HepG2 (cell line): ENCODE measurements around the gene ZNF248. TPM values are rescaled to one million over a fixed set of nuclear protein-coding genes. Genes with fewer than 3 reads are reported as not detected.

Source experiments
- BATF2 ChIP-seq: sonication (generic); formaldehyde crosslinking; IDR thresholded peaks from 2 replicates; pipeline ENCODE4 v1.8.0; 2022; ENCODE audit warnings: mild to moderate bottlenecking, missing genetic modification reagents, moderate library complexity
- DDIT3 ChIP-seq: sonication (generic); formaldehyde crosslinking; IDR thresholded peaks from 2 replicates; pipeline ENCODE4 v1.4.0; 2020; ENCODE audit warnings: mild to moderate bottlenecking, missing genetic modification reagents
- DPF2 ChIP-seq: sonication (generic); formaldehyde crosslinking; IDR thresholded peaks from 2 replicates; pipeline ENCODE4 v1.4.0; 2020; ENCODE audit warnings: mild to moderate bottlenecking, low read depth, missing genetic modification reagents, borderline replicate concordance
- GTF2F1 ChIP-seq: fragments of 150-350 bp; IDR thresholded peaks from 2 replicates; pipeline ENCODE4 v1.6.1; 2014; ENCODE audit warnings: low read length
- HINFP ChIP-seq: sonication (generic); formaldehyde crosslinking; IDR thresholded peaks from 2 replicates; pipeline ENCODE4 v1.4.0; 2020; ENCODE audit warnings: low read depth, mild to moderate bottlenecking, missing genetic modification reagents
- IRX3 ChIP-seq: sonication (generic); formaldehyde crosslinking; IDR thresholded peaks from 2 replicates; pipeline ENCODE4 v1.8.1; 2023; ENCODE audit warnings: mild to moderate bottlenecking, low read depth, missing genetic modification reagents, borderline replicate concordance
- JUND ChIP-seq: sonication (generic); formaldehyde crosslinking; IDR thresholded peaks from 2 replicates; pipeline ENCODE4 v1.8.0; 2022; ENCODE audit warnings: mild to moderate bottlenecking, missing genetic modification reagents
- KDM3A ChIP-seq: IDR thresholded peaks from 2 replicates; pipeline ENCODE4 v1.6.1; 2018; ENCODE audit warnings: low read depth, missing compliant biosample characterization
- NFE2 ChIP-seq: sonication (generic); formaldehyde crosslinking; IDR thresholded peaks from 2 replicates; pipeline ENCODE4 v1.4.0; 2020; ENCODE audit warnings: missing genetic modification reagents
- NRL ChIP-seq: sonication (generic); formaldehyde crosslinking; IDR thresholded peaks from 2 replicates; pipeline ENCODE4 v1.5.0; 2020; ENCODE audit warnings: missing genetic modification reagents, mild to moderate bottlenecking, moderate library complexity, borderline replicate concordance
- PCBP1 ChIP-seq: fragments of 200-400 bp; formaldehyde crosslinking; IDR thresholded peaks from 2 replicates; pipeline ENCODE4 v1.6.1; 2017; ENCODE audit warnings: mild to moderate bottlenecking, low read depth, low read length, borderline replicate concordance
- PLRG1 ChIP-seq: fragments of 450-650 bp; conservative IDR thresholded peaks from 2 replicates; pipeline ENCODE4 v1.6.1; 2016
- PPARG ChIP-seq: conservative IDR thresholded peaks from 2 replicates; pipeline ENCODE4 v1.6.1; 2016; ENCODE audit warnings: missing biosample characterization, missing genetic modification reagents
- PRMT3 ChIP-seq: sonication (generic); formaldehyde crosslinking; IDR thresholded peaks from 2 replicates; pipeline ENCODE4 v1.8.1; 2022; ENCODE audit warnings: low read depth, mild to moderate bottlenecking, moderate library complexity, missing genetic modification reagents, borderline replicate concordance
- PTBP1 ChIP-seq: fragments of 200-400 bp; formaldehyde crosslinking; IDR thresholded peaks from 2 replicates; pipeline ENCODE4 v1.6.1; 2018; ENCODE audit warnings: low read length, low read depth; ENCODE audit not compliant: poor library complexity, severe bottlenecking
- REL ChIP-seq: sonication (generic); formaldehyde crosslinking; conservative IDR thresholded peaks from 2 replicates; pipeline ENCODE4 v1.8.0; 2022; ENCODE audit warnings: mild to moderate bottlenecking, missing genetic modification reagents, moderate library complexity
- SNAI1 ChIP-seq: sonication (generic); formaldehyde crosslinking; IDR thresholded peaks from 2 replicates; pipeline ENCODE4 v1.5.0; 2020; ENCODE audit warnings: mild to moderate bottlenecking, missing genetic modification reagents, borderline replicate concordance
- UBTF ChIP-seq: sonication (generic); formaldehyde crosslinking; IDR thresholded peaks from 2 replicates; pipeline ENCODE4 v1.4.0; 2020; ENCODE audit warnings: mild to moderate bottlenecking, missing genetic modification reagents
- ZNF775 ChIP-seq: sonication (generic); formaldehyde crosslinking; IDR thresholded peaks from 2 replicates; pipeline ENCODE4 v1.4.0; 2020; ENCODE audit warnings: missing genetic modification reagents, mild to moderate bottlenecking, moderate library complexity, borderline replicate concordance
- ZSCAN22 ChIP-seq: sonication (generic); formaldehyde crosslinking; IDR thresholded peaks from 2 replicates; pipeline ENCODE4 v1.4.0; 2020; ENCODE audit warnings: mild to moderate bottlenecking, missing genetic modification reagents
- ZXDC ChIP-seq: sonication (generic); formaldehyde crosslinking; IDR thresholded peaks from 2 replicates; pipeline ENCODE4 v1.5.0; 2020; ENCODE audit warnings: mild to moderate bottlenecking, missing genetic modification reagents
- polyA plus RNA-seq, 8 experiments: library from polyadenylated mRNA; depleted of rRNA in 3 of 8; stranded (reverse) in 7 of 8; unstranded in 1 of 8; fragments of >200 nt; fragmentation: Illumina TruSeq in 4 of 8; extraction: Trizol in 4 of 8; gene quantifications; 2 replicates each; pipeline versions ENCODE4 v1.2.1 to v1.2.3, GENCODE V29; 2011 to 2016; ENCODE audit warnings: low read depth in 4 of 8, missing spikeins in 1 of 8, mixed read lengths in 1 of 8; ENCODE audit not compliant: insufficient read depth in 1 of 8
- total RNA-seq, 5 experiments: library from RNA; depleted of rRNA; stranded (reverse); fragments of >200 nt; fragmentation: Illumina TruSeq; extraction: Trizol; gene quantifications; 2 replicates each; pipeline ENCODE4 v1.2.3, GENCODE V29; 2016; ENCODE audit warnings: low read depth in 1 of 5

Gene ZNF248
- total and polyA plus RNA-seq, 2 of the 13 experiments (the other 11 are each of a cell fraction or from before 2014, with no cell fraction given): 12.8 to 13.3 TPM

DNA sequence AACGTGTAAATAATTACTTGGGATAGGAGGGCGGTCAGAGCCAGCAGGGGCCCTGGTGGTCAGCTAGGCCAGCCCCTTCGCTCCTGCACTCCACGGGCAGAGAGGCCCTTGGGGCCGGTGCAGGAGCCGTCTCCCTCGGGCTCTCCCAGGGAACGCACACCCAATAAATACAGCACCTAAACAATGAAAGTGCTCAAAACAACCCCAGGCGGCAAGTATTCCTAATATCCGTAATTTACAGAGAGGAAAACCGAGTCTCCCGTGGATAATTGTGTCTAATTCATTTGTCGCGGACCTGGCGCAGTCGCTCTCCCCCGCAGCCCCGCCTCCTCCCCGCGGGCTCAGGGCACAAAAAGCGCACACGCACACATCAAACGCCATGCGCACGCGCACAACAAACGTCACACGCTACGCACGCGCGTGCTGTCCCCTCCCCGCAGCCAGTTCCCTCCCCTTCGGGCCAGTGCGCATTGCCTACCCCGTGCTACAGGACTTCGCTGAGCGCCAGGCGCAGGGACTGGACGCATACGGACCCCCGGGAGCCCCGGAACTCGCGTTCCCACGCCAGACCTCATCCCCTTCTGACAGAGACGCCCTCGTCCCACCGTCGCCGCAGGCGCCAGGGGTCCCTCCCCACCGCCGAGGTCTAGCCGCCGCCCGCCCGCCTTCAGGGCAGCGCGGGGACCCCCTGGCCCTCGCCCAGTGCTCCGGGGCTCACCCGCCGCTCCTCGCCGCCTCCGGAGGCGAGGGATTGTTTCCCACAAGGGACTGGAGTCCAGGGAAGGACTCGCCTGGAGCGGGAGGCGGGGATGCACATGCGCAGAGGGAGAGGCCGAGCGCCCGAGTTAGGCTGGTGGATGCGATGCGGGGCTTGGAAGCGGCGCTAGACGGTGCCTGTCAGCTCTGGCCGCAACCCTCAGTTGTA is at the start of gene ZNF248 (continued):
- TF ChIP-seq DDIT3 (CRISPR knock-in tag) (no peak), PLRG1 (no peak), ZXDC (CRISPR knock-in tag) (peak; percentile 83), PRMT3 (CRISPR knock-in tag) (peak; percentile 55; the same call in 1 of the 2 replicates), GTF2F1 (no peak), PCBP1 (no peak), REL (CRISPR knock-in tag) (peak; percentile 98), NFE2 (CRISPR knock-in tag) (no peak), DPF2 (CRISPR knock-in tag) (no peak), ZSCAN22 (0 out of 2 replicates have a peak, but pooled peaks have one; percentile 14), BATF2 (peak; percentile 93), UBTF (CRISPR knock-in tag) (peak; percentile 86), PTBP1 (no peak), HINFP (CRISPR knock-in tag) (peak; percentile 97), ZNF775 (CRISPR knock-in tag) (0 out of 2 replicates have a peak, but pooled peaks have one; percentile 35), IRX3 (CRISPR knock-in tag) (0 out of 2 replicates have a peak, but pooled peaks have one; percentile 86), NRL (CRISPR knock-in tag) (peak; percentile 65; the same call in 1 of the 2 replicates), JUND (CRISPR knock-in tag) (peak; percentile 81), SNAI1 (no peak), KDM3A (CRISPR knock-in tag) (peak; percentile 93), PPARG (CRISPR knock-in tag) (peak; percentile 74)
